Glutamatergic neuron (in vitro differentiated cells): ENCODE results near the gene PPP1R12B. TPM values are rescaled to one million over a fixed set of nuclear protein-coding genes. Genes with fewer than 3 reads are reported as not detected.

ENCODE experiments used
- DNase-seq: peaks from one replicate; pipeline ENCODE4 v3.0.0; 2022
- H3K27ac Mint-ChIP-seq: one replicate; pipeline ENCODE4 v1.8.0; 2020; ENCODE audit warnings: mild to moderate bottlenecking, mixed read lengths, inconsistent platforms; ENCODE audit not compliant: unreplicated experiment
- H3K27me3 Mint-ChIP-seq: one replicate; pipeline ENCODE4 v1.8.0; 2020; ENCODE audit warnings: mild to moderate bottlenecking, moderate library complexity, mixed read lengths, inconsistent platforms; ENCODE audit not compliant: unreplicated experiment
- H3K36me3 Mint-ChIP-seq: one replicate; pipeline ENCODE4 v1.8.0; 2020; ENCODE audit warnings: mild to moderate bottlenecking, mixed read lengths, inconsistent platforms; ENCODE audit not compliant: unreplicated experiment
- H3K4me1 Mint-ChIP-seq: one replicate; pipeline ENCODE4 v1.8.0; 2020; ENCODE audit warnings: mild to moderate bottlenecking, low read depth, mixed read lengths, inconsistent platforms; ENCODE audit not compliant: unreplicated experiment
- H3K4me3 Mint-ChIP-seq: one replicate; pipeline ENCODE4 v1.8.0; 2020; ENCODE audit warnings: mild to moderate bottlenecking, mixed read lengths, inconsistent platforms; ENCODE audit not compliant: unreplicated experiment
- H3K9me3 Mint-ChIP-seq: one replicate; pipeline ENCODE4 v1.8.0; 2020; ENCODE audit warnings: mild to moderate bottlenecking, moderate library complexity, mixed read lengths, inconsistent platforms; ENCODE audit not compliant: unreplicated experiment
- total RNA-seq: library from RNA; stranded (reverse); fragmentation: NEBNext Ultra II Directional; extraction: Animal tissue kit (Norgen Biotek cat#: 25700); gene quantifications from one replicate; pipeline ENCODE4 v1.2.1, GENCODE V29; 2021; ENCODE audit not compliant: unreplicated experiment
- TF ChIP-seq, protein P1 (sequence below): fragments of 200-600 bp; sonication (generic); IDR thresholded peaks from one replicate; pipeline ENCODE4 v1.5.0; 2021; ENCODE audit not compliant: partially characterized antibody, unreplicated experiment

PPP1R12B gene
- total RNA-seq, 1 donor from 2014 or later = 37.3 TPM

DNA sequence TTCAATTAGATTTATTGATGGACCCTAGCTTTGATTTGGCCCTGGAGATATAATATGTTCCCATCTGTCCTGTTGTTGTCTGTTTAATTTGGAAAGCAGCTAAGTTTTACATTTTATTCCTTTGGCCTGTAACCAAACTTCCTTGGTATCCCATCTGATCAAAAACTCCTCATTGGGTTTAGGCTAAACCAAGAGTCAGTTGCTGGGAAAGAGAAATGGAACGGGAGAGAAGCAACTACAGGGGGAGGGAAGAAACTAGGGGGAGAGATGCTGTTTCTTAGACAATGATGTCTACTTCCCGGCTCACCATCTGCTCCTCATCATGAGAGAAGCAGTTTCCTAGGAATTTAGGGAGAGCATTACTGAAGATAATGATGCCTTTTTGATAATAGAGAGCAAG, 219.9 kb downstream of the PPP1R12B start:
- peak overlapping the region; percentile 56 for H3K27ac Mint-ChIP-seq
- H3K27me3 Mint-ChIP-seq = no peaks in the 10 kb centered on the region
- H3K36me3 Mint-ChIP-seq = no peaks in the 10 kb centered on the region
- peak overlapping the region; percentile 49 for H3K4me3 Mint-ChIP-seq
- TF ChIP-seq, protein P1, sequence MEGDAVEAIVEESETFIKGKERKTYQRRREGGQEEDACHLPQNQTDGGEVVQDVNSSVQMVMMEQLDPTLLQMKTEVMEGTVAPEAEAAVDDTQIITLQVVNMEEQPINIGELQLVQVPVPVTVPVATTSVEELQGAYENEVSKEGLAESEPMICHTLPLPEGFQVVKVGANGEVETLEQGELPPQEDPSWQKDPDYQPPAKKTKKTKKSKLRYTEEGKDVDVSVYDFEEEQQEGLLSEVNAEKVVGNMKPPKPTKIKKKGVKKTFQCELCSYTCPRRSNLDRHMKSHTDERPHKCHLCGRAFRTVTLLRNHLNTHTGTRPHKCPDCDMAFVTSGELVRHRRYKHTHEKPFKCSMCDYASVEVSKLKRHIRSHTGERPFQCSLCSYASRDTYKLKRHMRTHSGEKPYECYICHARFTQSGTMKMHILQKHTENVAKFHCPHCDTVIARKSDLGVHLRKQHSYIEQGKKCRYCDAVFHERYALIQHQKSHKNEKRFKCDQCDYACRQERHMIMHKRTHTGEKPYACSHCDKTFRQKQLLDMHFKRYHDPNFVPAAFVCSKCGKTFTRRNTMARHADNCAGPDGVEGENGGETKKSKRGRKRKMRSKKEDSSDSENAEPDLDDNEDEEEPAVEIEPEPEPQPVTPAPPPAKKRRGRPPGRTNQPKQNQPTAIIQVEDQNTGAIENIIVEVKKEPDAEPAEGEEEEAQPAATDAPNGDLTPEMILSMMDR = no peak
- DNase-seq = no peak
- no peaks in the 10 kb centered on the region for H3K9me3 Mint-ChIP-seq
- H3K4me1 Mint-ChIP-seq = peaks cover 36% of the 10 kb centered on the region

DNA sequence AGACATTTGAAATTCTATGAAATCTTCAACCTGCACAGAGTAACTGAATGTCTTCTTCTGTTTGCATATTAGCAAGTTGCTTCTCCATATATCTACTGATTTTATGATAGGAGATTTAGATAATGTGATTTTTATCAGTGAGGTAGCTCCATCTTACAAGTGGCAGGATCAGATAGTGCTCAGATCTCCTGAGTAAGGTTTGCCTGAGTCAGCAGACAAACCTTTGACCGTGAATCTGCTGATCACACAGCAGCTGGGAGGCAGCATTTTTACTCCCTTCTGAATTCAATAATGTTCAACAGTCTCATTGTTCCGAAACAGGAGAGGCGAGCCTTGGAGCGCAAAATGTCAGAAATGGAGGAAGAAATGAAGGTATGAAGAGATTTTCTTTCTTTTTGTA, 220.3 kb downstream of the PPP1R12B start:
- H3K4me3 Mint-ChIP-seq = peak overlapping the region; percentile 23
- H3K27me3 Mint-ChIP-seq = no peaks in the 10 kb centered on the region
- no peaks in the 10 kb centered on the region for H3K36me3 Mint-ChIP-seq
- peak overlapping the region; percentile 56 for H3K27ac Mint-ChIP-seq
- no peaks in the 10 kb centered on the region for H3K9me3 Mint-ChIP-seq
- no peak for DNase-seq
- H3K4me1 Mint-ChIP-seq = peaks cover 36% of the 10 kb centered on the region
- TF ChIP-seq, protein P1 = no peak

- no peak for DNase-seq
- no peaks in the 10 kb centered on the region for H3K27me3 Mint-ChIP-seq
- no peak overlapping the region for H3K4me3 Mint-ChIP-seq
- TF ChIP-seq, protein P1 = no peak
- H3K36me3 Mint-ChIP-seq = no peaks in the 10 kb centered on the region
- H3K9me3 Mint-ChIP-seq = no peaks in the 10 kb centered on the region
- H3K4me1 Mint-ChIP-seq = peaks cover 31% of the 10 kb centered on the region
- H3K27ac Mint-ChIP-seq = peak overlapping the region; percentile 33
These were observed 221.2 kb downstream of the PPP1R12B start for GRCh38 chr1:202569393-202570322.

GRCh38 chr1:202571719-202572339, 223.3 kb downstream of the PPP1R12B start:
- H3K4me3 Mint-ChIP-seq = no peak overlapping the region
- peaks cover 38% of the 10 kb centered on the region for H3K4me1 Mint-ChIP-seq
- H3K9me3 Mint-ChIP-seq = no peaks in the 10 kb centered on the region
- no peak overlapping the region for H3K27ac Mint-ChIP-seq
- DNase-seq = no peak
- TF ChIP-seq, protein P1 = peak; percentile 66
- H3K27me3 Mint-ChIP-seq = no peaks in the 10 kb centered on the region
- H3K36me3 Mint-ChIP-seq = no peaks in the 10 kb centered on the region

GRCh38 chr1:202572867-202573266, 224.4 kb downstream of the PPP1R12B start:
- H3K4me3 Mint-ChIP-seq = no peak overlapping the region
- no peak overlapping the region for H3K27ac Mint-ChIP-seq
- no peaks in the 10 kb centered on the region for H3K27me3 Mint-ChIP-seq
- H3K9me3 Mint-ChIP-seq = no peaks in the 10 kb centered on the region
- H3K36me3 Mint-ChIP-seq = no peaks in the 10 kb centered on the region
- TF ChIP-seq, protein P1 = no peak
- no peak for DNase-seq
- H3K4me1 Mint-ChIP-seq = peaks cover 40% of the 10 kb centered on the region
